Osteocyte (in vitro differentiated cells): ENCODE measurements around the gene CSF2RB. TPM values are rescaled to one million over a fixed set of nuclear protein-coding genes. Genes with fewer than 3 reads are reported as not detected.

Experiments
- DNase-seq: peaks from one replicate; pipeline ENCODE4 v3.0.0; 2021; ENCODE audit warnings: mixed read lengths; ENCODE audit not compliant: unreplicated experiment; ENCODE audit errors: extremely low spot score
- H3K27ac Mint-ChIP-seq: one replicate; pipeline ENCODE4 v1.8.0; 2021; ENCODE audit warnings: mild to moderate bottlenecking, mixed read lengths; ENCODE audit not compliant: unreplicated experiment
- H3K27me3 Mint-ChIP-seq: one replicate; pipeline ENCODE4 v1.8.0; 2021; ENCODE audit warnings: mixed read lengths; ENCODE audit not compliant: unreplicated experiment
- H3K36me3 Mint-ChIP-seq: one replicate; pipeline ENCODE4 v1.8.0; 2021; ENCODE audit warnings: mixed read lengths; ENCODE audit not compliant: unreplicated experiment
- H3K4me1 Mint-ChIP-seq: one replicate; pipeline ENCODE4 v1.8.0; 2021; ENCODE audit warnings: mixed read lengths; ENCODE audit not compliant: unreplicated experiment
- H3K4me3 Mint-ChIP-seq: one replicate; pipeline ENCODE4 v1.8.0; 2021; ENCODE audit warnings: mild to moderate bottlenecking, moderate library complexity, mixed read lengths; ENCODE audit not compliant: unreplicated experiment
- H3K9me3 Mint-ChIP-seq: one replicate; pipeline ENCODE4 v1.8.0; 2021; ENCODE audit warnings: mixed read lengths; ENCODE audit not compliant: unreplicated experiment
- CTCF ChIP-seq: fragments of 200-600 bp; sonication (generic); IDR thresholded peaks from 2 replicates; pipeline ENCODE4 v1.5.0; 2021; ENCODE audit warnings: antibody characterized with exemption, mild to moderate bottlenecking, moderate library complexity
- total RNA-seq: library from RNA; stranded (reverse); gene quantifications from 2 replicates; pipeline ENCODE4 v1.2.1, GENCODE V29; 2021

Gene CSF2RB
- total RNA-seq, 1 donor from 2014 or later = not detected

- no peaks in the 10 kb centered on the region for H3K4me1 Mint-ChIP-seq
- peaks cover 11% of the 10 kb centered on the region for H3K27me3 Mint-ChIP-seq
- H3K27ac Mint-ChIP-seq = no peak overlapping the region
- H3K4me3 Mint-ChIP-seq = no peak overlapping the region
- H3K9me3 Mint-ChIP-seq = no peaks in the 10 kb centered on the region
- no peak for DNase-seq
- no peaks in the 10 kb centered on the region for H3K36me3 Mint-ChIP-seq
- TF ChIP-seq CTCF = no peak
Observed at GRCh38 chr22:36933629-36934417, 20.4 kb downstream of the CSF2RB start.

- Mint-ChIP-seq H3K4me1 (no peaks in the 10 kb centered on the region), H3K36me3 (no peaks in the 10 kb centered on the region), H3K4me3 (no peak overlapping the region), H3K27me3 (peaks cover 14% of the 10 kb centered on the region), H3K27ac (no peak overlapping the region), H3K9me3 (no peaks in the 10 kb centered on the region)
- TF ChIP-seq CTCF = no peak
- peak; percentile 62 for DNase-seq
Observed at GRCh38 chr22:36934418-36935312, 21.2 kb downstream of the CSF2RB start.

- Mint-ChIP-seq H3K27ac (no peak overlapping the region), H3K36me3 (no peaks in the 10 kb centered on the region), H3K27me3 (peaks cover 18% of the 10 kb centered on the region), H3K9me3 (no peaks in the 10 kb centered on the region), H3K4me3 (no peak overlapping the region), H3K4me1 (no peaks in the 10 kb centered on the region)
- no peak for TF ChIP-seq CTCF
- no peak for DNase-seq
Observed at GRCh38 chr22:36935313-36935610, 21.8 kb downstream of the CSF2RB start.

- no peaks in the 10 kb centered on the region for H3K36me3 Mint-ChIP-seq
- H3K9me3 Mint-ChIP-seq = no peaks in the 10 kb centered on the region
- H3K27ac Mint-ChIP-seq = no peak overlapping the region
- no peak overlapping the region for H3K4me3 Mint-ChIP-seq
- H3K4me1 Mint-ChIP-seq = no peaks in the 10 kb centered on the region
- no peak for DNase-seq
- H3K27me3 Mint-ChIP-seq = peaks cover 20% of the 10 kb centered on the region
- no peak for TF ChIP-seq CTCF
Observed at GRCh38 chr22:36935694-36936093, 22.3 kb downstream of the CSF2RB start.
